Stimulated activated naive CD4-positive, alpha-beta T cell (primary cell): ENCODE results near the gene RGS7.

Experiments
- DNase-seq, 6 experiments: peaks; one replicate each; lab custom pipeline; 2025; lab: John Stamatoyannopoulos, UW

The RGS7 gene

GRCh38 chr1:241077386-241078147, 279.4 kb downstream of the RGS7 start:
- no peak for DNase-seq

GRCh38 chr1:241074507-241074906, 282.5 kb downstream of the RGS7 start:
- DNase-seq, result no peak

DNA sequence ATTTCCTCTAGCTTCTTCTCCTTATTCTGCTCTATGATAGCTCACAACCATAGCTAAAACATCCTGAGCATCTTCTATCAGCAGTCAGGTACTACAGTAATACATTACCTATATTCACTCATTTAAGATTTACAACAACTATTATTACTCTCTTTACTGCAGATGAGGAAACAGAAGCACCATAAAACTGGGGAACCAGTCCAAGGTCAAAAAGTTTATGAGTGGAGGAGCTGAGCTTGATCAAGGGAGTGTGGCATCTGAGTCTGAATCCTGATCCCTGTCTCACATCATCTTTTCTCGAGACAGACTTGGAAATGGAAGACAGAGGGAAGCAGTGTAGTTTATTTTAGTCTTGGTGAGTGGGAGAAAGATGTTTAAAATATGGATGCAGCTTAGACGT, 288.6 kb downstream of the RGS7 start:
- no peak for DNase-seq

- no peak for DNase-seq
These were observed 293.7 kb downstream of the RGS7 start for GRCh38 chr1:241063276-241063675.

DNA sequence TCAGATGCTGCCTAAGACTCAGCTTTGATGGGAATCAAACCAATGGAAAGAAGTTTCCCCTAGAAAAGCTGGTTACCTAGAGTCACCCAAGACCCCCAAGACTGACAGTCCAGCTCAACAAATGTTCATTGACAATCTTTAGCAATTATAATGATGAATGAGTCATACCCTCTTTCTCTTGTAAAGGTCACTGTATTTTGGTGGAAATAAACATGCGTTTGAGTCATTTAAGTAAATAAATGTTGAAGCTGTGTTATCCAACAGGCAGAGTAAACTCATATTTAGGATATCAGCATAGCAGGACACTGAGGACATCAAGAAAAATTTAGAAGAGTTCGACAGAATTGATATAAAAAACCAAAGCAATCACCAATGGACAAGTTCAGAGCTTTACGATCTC, 295.9 kb downstream of the RGS7 start:
- DNase-seq, result no peak

- no peak for DNase-seq
These were observed 308.4 kb downstream of the RGS7 start for GRCh38 chr1:241048622-241049021.

DNA sequence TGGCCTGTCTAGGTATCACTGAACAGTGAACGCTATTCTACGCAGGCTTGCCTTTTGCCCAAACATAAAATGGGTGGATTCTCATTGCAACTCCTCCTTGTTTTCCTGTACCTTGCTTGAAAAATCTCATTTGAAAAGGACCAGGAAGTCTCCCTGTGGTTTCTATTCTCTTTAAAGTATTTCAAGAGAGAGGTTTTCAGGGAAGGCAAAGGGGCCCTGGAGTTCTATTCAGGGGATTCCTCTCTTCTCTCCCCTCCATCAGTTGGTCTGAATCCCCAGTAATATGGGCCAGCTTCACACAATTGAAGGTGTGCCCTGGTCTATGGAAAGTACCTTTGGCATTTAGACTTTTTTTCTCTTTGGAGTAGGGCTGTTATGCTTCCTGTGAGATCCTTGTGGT, 311.3 kb downstream of the RGS7 start:
- no peak for DNase-seq

GRCh38 chr1:241034203-241034936, 322.6 kb downstream of the RGS7 start:
- DNase-seq, result no peak

- DNase-seq, result no peak
These were observed 332.2 kb downstream of the RGS7 start for GRCh38 chr1:241024834-241025233.

- no peak for DNase-seq
These were observed 334.6 kb downstream of the RGS7 start for GRCh38 chr1:241022366-241022765.

- no peak for DNase-seq
These were observed 335.9 kb downstream of the RGS7 start for GRCh38 chr1:241020851-241021697.

- no peak for DNase-seq
These were observed 344.2 kb downstream of the RGS7 start for GRCh38 chr1:241012708-241013340.

DNA sequence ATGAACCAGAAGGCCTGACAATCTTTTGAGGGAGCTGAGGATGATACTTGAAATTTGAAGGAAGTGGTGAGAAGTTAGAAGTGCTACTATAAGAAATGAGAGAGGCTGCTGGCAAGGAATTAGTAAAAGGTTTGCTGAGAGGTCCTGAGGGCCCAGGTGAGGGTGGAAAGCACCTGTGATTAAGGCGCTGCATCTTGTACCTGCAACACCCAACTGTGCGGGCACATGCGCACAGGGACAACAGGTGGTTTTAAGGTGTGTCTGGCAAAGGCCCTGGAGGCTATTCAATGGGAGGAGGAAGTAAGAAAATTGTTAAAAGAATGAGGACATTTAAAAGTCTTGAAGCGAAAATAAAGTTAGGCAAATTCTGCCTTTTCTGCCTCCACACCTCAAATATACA, 349.3 kb downstream of the RGS7 start:
- DNase-seq, result no peak

GRCh38 chr1:240999826-241000225, 357.2 kb downstream of the RGS7 start:
- DNase-seq, result no peak

GRCh38 chr1:240998441-240999015, 358.5 kb downstream of the RGS7 start:
- no peak for DNase-seq

- DNase-seq, result no peak
These were observed 359.0 kb downstream of the RGS7 start for GRCh38 chr1:240998024-240998423.

- DNase-seq, result no peak
These were observed 364.0 kb downstream of the RGS7 start for GRCh38 chr1:240993004-240993403.

DNA sequence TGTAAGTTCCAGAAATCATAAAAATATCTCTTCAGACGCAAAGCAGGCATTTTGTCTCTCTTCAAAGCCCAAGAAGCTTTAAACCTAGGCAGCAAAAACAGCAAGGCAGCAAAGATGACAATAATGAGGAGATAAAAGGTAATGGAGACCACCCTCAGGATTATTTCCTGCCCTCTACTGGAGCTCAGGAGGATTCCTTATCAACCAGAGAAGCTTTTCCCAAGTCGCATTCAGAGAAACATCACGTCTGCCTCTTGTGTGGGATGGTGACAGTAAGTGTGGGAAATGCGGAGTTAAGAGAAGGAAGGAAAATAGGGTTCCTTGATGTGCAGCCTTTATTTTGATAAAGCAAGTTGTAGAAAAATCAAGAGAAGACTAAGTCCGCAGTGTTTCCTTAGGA, 365.8 kb downstream of the RGS7 start:
- DNase-seq, result no peak

DNA sequence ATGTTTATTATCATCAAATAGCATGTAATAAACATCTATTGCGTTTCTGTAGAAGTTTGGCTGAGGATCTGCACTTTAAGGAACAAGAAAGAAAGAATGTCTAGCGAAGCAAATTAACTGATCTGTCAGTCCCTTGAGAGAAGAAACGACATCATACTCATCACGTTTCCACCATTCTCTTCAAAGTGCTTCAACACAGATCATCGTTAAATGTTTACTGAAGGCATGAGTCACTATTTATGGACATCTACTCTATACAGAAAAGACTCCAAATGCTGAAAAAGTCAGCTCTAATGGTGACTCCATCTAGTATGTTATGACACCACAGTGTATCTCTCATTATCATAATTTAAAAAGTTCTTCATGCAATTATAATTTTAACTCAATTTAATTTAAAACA, 369.1 kb downstream of the RGS7 start:
- no peak for DNase-seq

- DNase-seq, result no peak
These were observed 371.9 kb downstream of the RGS7 start for GRCh38 chr1:240985081-240985480.

GRCh38 chr1:240980342-240980741, 376.7 kb downstream of the RGS7 start:
- no peak for DNase-seq

DNA sequence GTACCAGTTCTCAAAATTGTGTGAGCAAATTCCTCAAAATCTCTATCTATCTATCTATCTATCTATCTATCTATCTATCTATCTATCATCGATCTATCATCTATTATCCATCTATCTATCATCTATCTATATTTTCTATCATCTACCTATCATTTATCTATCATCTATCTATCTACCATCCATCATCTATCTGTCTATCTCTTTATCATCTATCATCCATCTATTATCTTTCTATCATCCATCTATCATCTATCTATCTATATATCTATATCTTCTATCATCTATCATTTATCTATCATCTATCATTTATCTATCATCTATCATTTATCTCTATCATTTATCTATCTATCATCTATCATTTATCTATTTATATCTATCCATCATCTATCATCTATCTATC, 380.3 kb downstream of the RGS7 start:
- no peak for DNase-seq
